ENCODE results near the gene OTULIN.

OTULIN gene

GRCh38 chr5:14672484-14673394 lies 8.2 kb downstream of the OTULIN start:
- Histone ChIP-seq H3K4me1 (peaks cover 0 to 73% (median 22%) of the 10 kb centered on the region in 4 donors), H3K4me3 (no peak overlapping the region), H3K27me3 (no peaks in the 10 kb centered on the region), H3K9me3 (no peaks in the 10 kb centered on the region), H3K27ac (no peak overlapping the region), H3K36me3 (peaks cover 0 to 5% (median 0%) of the 10 kb centered on the region in 3 donors)
- intact Hi-C loops (cut with DNase I; ENCODE audit: low total_unique reads), result no loop called here
- no peak for DNase-seq
- TF ChIP-seq, protein P1, sequence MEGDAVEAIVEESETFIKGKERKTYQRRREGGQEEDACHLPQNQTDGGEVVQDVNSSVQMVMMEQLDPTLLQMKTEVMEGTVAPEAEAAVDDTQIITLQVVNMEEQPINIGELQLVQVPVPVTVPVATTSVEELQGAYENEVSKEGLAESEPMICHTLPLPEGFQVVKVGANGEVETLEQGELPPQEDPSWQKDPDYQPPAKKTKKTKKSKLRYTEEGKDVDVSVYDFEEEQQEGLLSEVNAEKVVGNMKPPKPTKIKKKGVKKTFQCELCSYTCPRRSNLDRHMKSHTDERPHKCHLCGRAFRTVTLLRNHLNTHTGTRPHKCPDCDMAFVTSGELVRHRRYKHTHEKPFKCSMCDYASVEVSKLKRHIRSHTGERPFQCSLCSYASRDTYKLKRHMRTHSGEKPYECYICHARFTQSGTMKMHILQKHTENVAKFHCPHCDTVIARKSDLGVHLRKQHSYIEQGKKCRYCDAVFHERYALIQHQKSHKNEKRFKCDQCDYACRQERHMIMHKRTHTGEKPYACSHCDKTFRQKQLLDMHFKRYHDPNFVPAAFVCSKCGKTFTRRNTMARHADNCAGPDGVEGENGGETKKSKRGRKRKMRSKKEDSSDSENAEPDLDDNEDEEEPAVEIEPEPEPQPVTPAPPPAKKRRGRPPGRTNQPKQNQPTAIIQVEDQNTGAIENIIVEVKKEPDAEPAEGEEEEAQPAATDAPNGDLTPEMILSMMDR (IDR thresholded peaks at IDR 0.05), result no peak

DNA sequence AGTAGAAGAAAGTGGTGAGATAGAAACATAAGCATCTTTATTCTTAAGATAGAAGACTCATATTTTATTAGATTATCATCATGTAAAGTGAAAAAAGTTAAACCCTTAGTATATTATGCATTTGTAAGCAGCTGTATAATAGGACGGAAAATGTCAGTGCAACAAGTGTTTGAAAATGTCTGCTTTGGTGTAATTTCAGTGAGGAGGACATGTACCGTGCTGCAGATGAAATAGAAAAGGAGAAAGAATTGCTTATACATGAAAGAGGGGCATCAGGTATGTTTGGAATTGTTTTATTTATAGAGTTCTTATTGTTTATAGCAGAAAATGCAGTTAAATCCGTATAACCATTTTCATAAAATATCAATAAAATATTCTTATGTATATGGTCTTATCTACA lies 8.9 kb downstream of the OTULIN start:
- DNase-seq, result no peak
- no peaks in the 10 kb centered on the region for H3K27me3 ChIP-seq
- peaks cover 0 to 5% (median 0%) of the 10 kb centered on the region in 3 donors for H3K36me3 ChIP-seq
- no peak overlapping the region for H3K4me3 ChIP-seq
- H3K4me1 ChIP-seq, result peaks cover 0 to 72% (median 22%) of the 10 kb centered on the region in 4 donors
- TF ChIP-seq, protein P1 (IDR thresholded peaks at IDR 0.05), result no peak
- H3K9me3 ChIP-seq, result no peaks in the 10 kb centered on the region
- intact Hi-C loops (cut with DNase I; ENCODE audit: low total_unique reads), result no loop called here
- no peak overlapping the region for H3K27ac ChIP-seq

DNA sequence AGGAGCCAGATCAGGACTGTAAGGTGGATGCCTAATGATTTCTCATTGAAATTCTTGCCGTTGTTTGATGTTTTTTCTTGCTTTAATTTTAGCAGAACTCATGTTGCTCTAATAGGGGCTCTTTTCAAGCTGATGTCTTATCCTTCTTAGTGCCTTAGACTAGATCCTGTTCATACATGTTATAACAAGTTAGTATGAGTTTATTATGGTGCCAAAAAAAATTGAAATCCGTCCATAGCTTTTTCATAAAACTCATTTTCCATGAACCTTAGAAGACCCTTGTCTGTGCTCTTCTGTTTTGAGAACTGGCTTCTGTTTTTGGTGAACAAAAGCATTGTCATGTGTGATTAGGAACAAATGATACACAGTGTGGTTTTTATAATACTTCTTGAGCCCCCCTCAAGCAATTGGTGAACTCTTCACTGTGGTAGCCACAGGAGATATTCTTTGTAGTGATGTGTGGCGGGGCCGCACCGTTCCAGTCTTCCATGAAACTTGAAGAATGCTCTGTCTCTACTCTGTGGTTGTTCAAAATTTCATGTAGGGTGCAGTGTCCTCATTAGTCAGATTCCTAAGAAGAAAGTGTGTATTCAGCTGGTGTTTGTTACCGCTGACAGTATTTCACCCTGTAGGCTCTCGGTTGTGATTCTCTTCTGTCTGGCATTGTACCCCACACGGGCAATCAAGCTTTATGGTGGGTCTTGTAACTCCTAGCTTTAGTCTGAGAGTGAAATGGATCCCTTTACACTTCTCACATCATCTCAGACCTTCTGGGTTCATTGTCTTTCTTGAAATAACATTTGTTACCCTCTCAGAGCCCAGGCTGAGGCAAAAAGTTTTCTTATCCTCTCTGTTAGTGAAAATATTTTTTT lies 10.7 kb downstream of the OTULIN start:
- H3K4me3 ChIP-seq, result no peak overlapping the region
- DNase-seq, result no peak
- H3K4me1 ChIP-seq, result peaks cover 0 to 78% (median 20%) of the 10 kb centered on the region in 4 donors
- intact Hi-C loops (cut with DNase I; ENCODE audit: low total_unique reads), result no loop called here
- TF ChIP-seq, protein P1 (IDR thresholded peaks at IDR 0.05), result no peak
- H3K27me3 ChIP-seq, result no peaks in the 10 kb centered on the region
- peaks cover 0 to 6% (median 0%) of the 10 kb centered on the region in 3 donors for H3K36me3 ChIP-seq
- H3K9me3 ChIP-seq, result no peaks in the 10 kb centered on the region
- H3K27ac ChIP-seq, result peak overlapping the region; percentile 34 to 63

GRCh38 chr5:14675865-14676300 lies 11.4 kb downstream of the OTULIN start:
- H3K4me1 ChIP-seq, result peaks cover 0 to 71% (median 20%) of the 10 kb centered on the region in 4 donors
- no peak overlapping the region for H3K4me3 ChIP-seq
- H3K27ac ChIP-seq, result peak overlapping the region; percentile 34 to 63
- no peaks in the 10 kb centered on the region for H3K9me3 ChIP-seq
- TF ChIP-seq, protein P1 (IDR thresholded peaks at IDR 0.05), result no peak
- H3K36me3 ChIP-seq, result peaks cover 3 to 11% (median 6%) of the 10 kb centered on the region in 3 donors
- intact Hi-C loops (cut with DNase I; ENCODE audit: low total_unique reads), result no loop called here
- DNase-seq, result no peak
- H3K27me3 ChIP-seq, result no peaks in the 10 kb centered on the region

DNA sequence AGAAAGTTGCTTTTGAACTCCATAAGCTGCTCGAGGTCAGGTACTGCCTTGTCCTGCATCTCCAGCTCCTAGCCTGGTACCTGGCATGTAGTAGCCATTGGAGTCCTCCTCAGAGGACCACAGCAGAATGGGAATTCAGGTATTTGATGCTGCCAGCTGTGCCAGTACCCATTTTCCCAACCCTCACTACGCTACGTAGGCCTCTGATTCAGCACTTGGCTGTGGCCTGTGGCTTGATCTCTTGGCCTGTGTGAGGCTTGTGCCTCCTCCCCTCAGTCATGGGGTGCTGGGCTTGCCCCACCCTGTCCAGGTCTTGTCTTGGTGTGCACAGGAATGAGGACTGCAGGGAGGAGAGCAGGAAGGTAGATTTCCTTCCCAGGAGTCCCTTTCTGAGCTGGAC lies 11.8 kb downstream of the OTULIN start:
- Histone ChIP-seq H3K27ac (peak overlapping the region; percentile 34 to 63), H3K36me3 (peaks cover 8 to 12% (median 10%) of the 10 kb centered on the region in 3 donors), H3K27me3 (no peaks in the 10 kb centered on the region), H3K4me1 (peaks cover 0 to 67% (median 18%) of the 10 kb centered on the region in 4 donors), H3K4me3 (no peak overlapping the region), H3K9me3 (no peaks in the 10 kb centered on the region)
- DNase-seq, result peak in 1 of 2 donors; percentile 75
- TF ChIP-seq, protein P1 (IDR thresholded peaks at IDR 0.05), result no peak
- intact Hi-C loops (cut with DNase I; ENCODE audit: low total_unique reads), result no loop called here

Data from tibial artery (tissue), 4 donors.